K562 (cell line): ENCODE results near the gene ATRIP. TPM values are rescaled to one million over a fixed set of nuclear protein-coding genes. Genes with fewer than 3 reads are reported as not detected.

Experiments
- BRCA1 ChIP-seq, 2 experiments: fragments of 450-650 bp in 1 of 2; sonication (generic) in 1 of 2; formaldehyde crosslinking in 1 of 2; IDR thresholded peaks; 2 replicates each; pipeline versions ENCODE4 v1.5.0 to v1.6.1; 2017 to 2020; ENCODE audit warnings: mild to moderate bottlenecking in 1 of 2, missing genetic modification reagents in 1 of 2
- BRF1 ChIP-seq: IDR thresholded peaks from 3 replicates; pipeline ENCODE4 v1.6.1; 2011; ENCODE audit warnings: borderline replicate concordance, mild to moderate bottlenecking; ENCODE audit not compliant: insufficient read length; ENCODE audit errors: extremely low read depth
- FOXP1 ChIP-seq: sonication (generic); formaldehyde crosslinking; IDR thresholded peaks from 2 replicates; pipeline ENCODE4 v1.8.0; 2022; ENCODE audit warnings: mild to moderate bottlenecking, missing genetic modification reagents
- HLTF ChIP-seq: fragments of 450-650 bp; IDR thresholded peaks from 2 replicates; pipeline ENCODE4 v1.6.1; 2016
- HNRNPK ChIP-seq: fragments of 200-400 bp; formaldehyde crosslinking; IDR thresholded peaks from one replicate; pipeline ENCODE4 v1.6.1; 2018; ENCODE audit warnings: mild to moderate bottlenecking, low read depth, low read length; ENCODE audit not compliant: poor library complexity, severe bottlenecking
- NFRKB ChIP-seq: fragments of 450-650 bp; IDR thresholded peaks from 2 replicates; pipeline ENCODE4 v1.6.1; 2016; ENCODE audit warnings: low read depth
- NKRF ChIP-seq: fragments of 450-650 bp; IDR thresholded peaks from 2 replicates; pipeline ENCODE4 v1.6.1; 2016; ENCODE audit warnings: borderline replicate concordance
- NR2C2 ChIP-seq, 2 experiments: fragments of 200-800 bp in 1 of 2; sonication (Bioruptor generic) in 1 of 2; sonication (generic) in 1 of 2; formaldehyde crosslinking in 1 of 2; IDR thresholded peaks; 2 replicates each; pipeline versions ENCODE4 v1.6.1 to v1.8.0; 2016 to 2022; ENCODE audit warnings: mild to moderate bottlenecking in 1 of 2, missing compliant biosample characterization in 1 of 2, missing genetic modification characterization in 1 of 2, missing genetic modification reagents in 1 of 2
- POU5F1 ChIP-seq: fragments of 150-350 bp; IDR thresholded peaks from 2 replicates; pipeline ENCODE4 v1.6.1; 2014; ENCODE audit warnings: borderline replicate concordance, low read length, low read depth, mild to moderate bottlenecking; ENCODE audit not compliant: partially characterized antibody
- TCF7 ChIP-seq: sonication (generic); IDR thresholded peaks from 2 replicates; pipeline ENCODE4 v1.6.1; 2016; ENCODE audit warnings: antibody characterized with exemption, borderline replicate concordance
- TGIF2 ChIP-seq: sonication (generic); formaldehyde crosslinking; IDR thresholded peaks from 2 replicates; pipeline ENCODE4 v1.8.1; 2022; ENCODE audit warnings: mild to moderate bottlenecking, missing genetic modification reagents, moderate library complexity
- ZHX1 ChIP-seq: fragments of 150-350 bp; conservative IDR thresholded peaks from 2 replicates; pipeline ENCODE4 v1.6.1; 2014; ENCODE audit warnings: low read length
- ZNF274 ChIP-seq: IDR thresholded peaks from 2 replicates; pipeline ENCODE4 v1.6.1; 2011; ENCODE audit warnings: low read depth, mild to moderate bottlenecking, low read length, moderate library complexity, borderline replicate concordance
- ZNF282 ChIP-seq: sonication (generic); formaldehyde crosslinking; IDR thresholded peaks from 2 replicates; pipeline ENCODE4 v1.8.1; 2023; ENCODE audit warnings: missing genetic modification reagents
- ZNF668 ChIP-seq: fragments of 250-450 bp; sonication (Bioruptor Pico); IDR thresholded peaks from 2 replicates; pipeline ENCODE4 v1.8.0; 2022; ENCODE audit warnings: mild to moderate bottlenecking, inconsistent platforms
- polyA plus RNA-seq, 8 experiments: library from polyadenylated mRNA; depleted of rRNA in 4 of 8; stranded (reverse) in 5 of 8; unstranded in 3 of 8; fragments of >200 nt; fragmentation: Nextera tagmentation in 2 of 8; fragmentation: Illumina TruSeq in 1 of 8; extraction: Ambion mirVana in 2 of 8; extraction: Trizol in 1 of 8; gene quantifications; 2 replicates each; pipeline versions ENCODE4 v1.2.1 to v1.2.3, GENCODE V29; 2011 to 2014; ENCODE audit warnings: inconsistent platforms in 1 of 8, missing spikeins in 1 of 8
- total RNA-seq, 7 experiments: library from RNA; depleted of rRNA in 6 of 7; stranded (reverse); fragments of >200 nt in 6 of 7; fragmentation: Illumina TruSeq in 2 of 7; extraction: Trizol in 2 of 7; gene quantifications; 2 replicates each; pipeline versions ENCODE4 v1.2.1 to v1.2.3, GENCODE V29; 2011 to 2021; ENCODE audit warnings: low replicate concordance in 1 of 7
- TF ChIP-seq, protein P1 (sequence below), 2 experiments: fragments of 450-650 bp; IDR thresholded peaks; 2 replicates each; pipeline ENCODE4 v1.6.1; 2018; ENCODE audit warnings: mild to moderate bottlenecking in 2 of 2, low read depth in 1 of 2; ENCODE audit not compliant: partially characterized antibody in 2 of 2
- TF ChIP-seq, protein P2 (sequence below): sonication (generic); IDR thresholded peaks from 2 replicates; pipeline ENCODE4 v1.6.1; 2016

ATRIP gene
- total and polyA plus RNA-seq, 9 of the 15 experiments (the other 6 are each of a cell fraction or from before 2014, with no cell fraction given): 1.7 to 15.7 (median 10.5) TPM

DNA sequence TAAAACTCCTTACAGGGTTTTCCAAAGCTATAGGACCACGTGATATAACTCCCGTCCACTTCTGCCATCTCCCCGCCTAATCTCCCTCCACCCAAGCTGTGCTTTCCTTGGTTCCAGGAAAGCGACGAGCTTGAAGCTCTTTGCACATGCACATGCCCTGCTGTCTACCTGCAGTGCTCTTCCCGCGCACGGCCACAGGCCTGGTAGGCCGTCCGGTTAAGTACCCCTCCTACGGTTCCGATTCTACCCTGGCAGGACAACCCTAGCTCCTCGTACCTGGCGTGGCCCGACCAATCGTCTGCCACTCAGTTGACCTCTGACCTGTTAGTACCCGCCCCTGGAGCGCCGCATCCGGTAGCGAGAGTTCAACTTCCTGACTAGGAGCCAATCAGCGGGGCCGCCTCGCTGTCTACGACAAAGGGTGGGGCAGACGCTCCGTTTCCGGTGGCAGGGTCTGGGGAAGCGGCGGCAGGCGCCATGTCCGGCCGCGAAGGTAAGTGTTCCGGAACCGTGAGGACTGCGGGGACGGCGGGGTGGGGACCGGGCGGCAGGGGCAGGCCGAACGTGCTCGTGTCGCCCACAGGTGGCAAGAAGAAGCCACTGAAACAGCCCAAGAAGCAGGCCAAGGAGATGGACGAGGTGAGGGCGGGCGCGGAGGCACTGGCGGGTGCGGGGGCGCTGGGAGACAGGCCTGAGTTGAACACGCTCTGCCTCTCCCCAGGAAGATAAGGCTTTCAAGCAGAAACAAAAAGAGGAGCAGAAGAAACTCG is 6.5 kb upstream of the ATRIP start, which contains the start of the genes CCDC51 and TMA7 (continued):
- TF ChIP-seq ZNF282 (CRISPR knock-in tag) (no peak), ZNF274 (no peak), ZHX1 (no peak), HLTF (no peak), ZNF668 (CRISPR knock-in tag) (no peak), TGIF2 (CRISPR knock-in tag) (no peak), POU5F1 (no peak), NFRKB (peak; percentile 80), TCF7 (no peak), NR2C2 (CRISPR knock-in tag; IDR thresholded peaks at IDR 0.05) (peak; percentile 99), NR2C2 (tag; IDR thresholded peaks at IDR 0.05) (peak; percentile 99), FOXP1 (CRISPR knock-in tag) (no peak), BRCA1 (IDR thresholded peaks at IDR 0.05) (no peak), BRCA1 (CRISPR knock-in tag; IDR thresholded peaks at IDR 0.05) (no peak), HNRNPK (no peak), BRF1 (no peak), NKRF (peak; percentile 40; the same call in 1 of the 2 replicates)
- TF ChIP-seq, protein P1, sequence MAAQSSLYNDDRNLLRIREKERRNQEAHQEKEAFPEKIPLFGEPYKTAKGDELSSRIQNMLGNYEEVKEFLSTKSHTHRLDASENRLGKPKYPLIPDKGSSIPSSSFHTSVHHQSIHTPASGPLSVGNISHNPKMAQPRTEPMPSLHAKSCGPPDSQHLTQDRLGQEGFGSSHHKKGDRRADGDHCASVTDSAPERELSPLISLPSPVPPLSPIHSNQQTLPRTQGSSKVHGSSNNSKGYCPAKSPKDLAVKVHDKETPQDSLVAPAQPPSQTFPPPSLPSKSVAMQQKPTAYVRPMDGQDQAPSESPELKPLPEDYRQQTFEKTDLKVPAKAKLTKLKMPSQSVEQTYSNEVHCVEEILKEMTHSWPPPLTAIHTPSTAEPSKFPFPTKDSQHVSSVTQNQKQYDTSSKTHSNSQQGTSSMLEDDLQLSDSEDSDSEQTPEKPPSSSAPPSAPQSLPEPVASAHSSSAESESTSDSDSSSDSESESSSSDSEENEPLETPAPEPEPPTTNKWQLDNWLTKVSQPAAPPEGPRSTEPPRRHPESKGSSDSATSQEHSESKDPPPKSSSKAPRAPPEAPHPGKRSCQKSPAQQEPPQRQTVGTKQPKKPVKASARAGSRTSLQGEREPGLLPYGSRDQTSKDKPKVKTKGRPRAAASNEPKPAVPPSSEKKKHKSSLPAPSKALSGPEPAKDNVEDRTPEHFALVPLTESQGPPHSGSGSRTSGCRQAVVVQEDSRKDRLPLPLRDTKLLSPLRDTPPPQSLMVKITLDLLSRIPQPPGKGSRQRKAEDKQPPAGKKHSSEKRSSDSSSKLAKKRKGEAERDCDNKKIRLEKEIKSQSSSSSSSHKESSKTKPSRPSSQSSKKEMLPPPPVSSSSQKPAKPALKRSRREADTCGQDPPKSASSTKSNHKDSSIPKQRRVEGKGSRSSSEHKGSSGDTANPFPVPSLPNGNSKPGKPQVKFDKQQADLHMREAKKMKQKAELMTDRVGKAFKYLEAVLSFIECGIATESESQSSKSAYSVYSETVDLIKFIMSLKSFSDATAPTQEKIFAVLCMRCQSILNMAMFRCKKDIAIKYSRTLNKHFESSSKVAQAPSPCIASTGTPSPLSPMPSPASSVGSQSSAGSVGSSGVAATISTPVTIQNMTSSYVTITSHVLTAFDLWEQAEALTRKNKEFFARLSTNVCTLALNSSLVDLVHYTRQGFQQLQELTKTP (IDR thresholded peaks at IDR 0.05; ENCODE audit: low read depth in 1 of 2, partially characterized antibody in 2 of 2): no peak
- TF ChIP-seq, protein P2, sequence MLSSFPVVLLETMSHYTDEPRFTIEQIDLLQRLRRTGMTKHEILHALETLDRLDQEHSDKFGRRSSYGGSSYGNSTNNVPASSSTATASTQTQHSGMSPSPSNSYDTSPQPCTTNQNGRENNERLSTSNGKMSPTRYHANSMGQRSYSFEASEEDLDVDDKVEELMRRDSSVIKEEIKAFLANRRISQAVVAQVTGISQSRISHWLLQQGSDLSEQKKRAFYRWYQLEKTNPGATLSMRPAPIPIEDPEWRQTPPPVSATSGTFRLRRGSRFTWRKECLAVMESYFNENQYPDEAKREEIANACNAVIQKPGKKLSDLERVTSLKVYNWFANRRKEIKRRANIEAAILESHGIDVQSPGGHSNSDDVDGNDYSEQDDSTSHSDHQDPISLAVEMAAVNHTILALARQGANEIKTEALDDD: no peak
